OCI-LY1 (cell line): ENCODE results near the gene KNG1.
"Not testable (repeated sequence)": the region's sequence is repeated elsewhere in the genome, so short reads cannot be mapped to it uniquely, and the experiment has no call there.

Source experiments
- EZH2 ChIP-seq: fragments of 200-600 bp; sonication (generic), shearing (Covaris generic); IDR thresholded peaks from 2 replicates; pipeline ENCODE4 v1.8.0; 2017; ENCODE audit warnings: borderline replicate concordance, mixed run types, mild to moderate bottlenecking, antibody characterized with exemption, low read length, moderate library complexity, mixed read lengths
- TF ChIP-seq, protein P1 (sequence below): fragments of 200-600 bp; sonication (generic), shearing (Covaris generic); IDR thresholded peaks from 2 replicates; pipeline ENCODE4 v1.5.1; 2017; ENCODE audit warnings: mild to moderate bottlenecking, antibody characterized with exemption, low read length, moderate library complexity, mixed read lengths

DNA sequence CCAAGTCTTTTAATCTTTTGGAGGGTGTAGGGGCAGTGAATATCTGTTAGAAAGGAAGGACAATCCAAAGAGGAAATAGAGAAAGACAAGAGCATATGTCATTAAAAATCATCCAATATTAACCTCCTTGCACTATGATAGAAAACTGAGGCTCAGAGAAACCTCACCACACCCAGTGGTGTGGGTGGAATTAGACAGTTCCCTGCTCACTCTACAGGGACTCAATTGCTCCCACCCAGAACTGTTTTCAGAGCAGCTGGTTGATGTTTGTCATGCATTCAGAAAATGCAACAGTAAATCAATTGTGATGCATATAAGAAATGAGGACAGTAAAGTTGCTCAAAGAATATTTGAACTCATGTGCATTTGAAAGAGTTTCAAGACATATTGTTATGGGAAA, 14.7 kb upstream of the KNG1 start:
- TF ChIP-seq, protein P1, sequence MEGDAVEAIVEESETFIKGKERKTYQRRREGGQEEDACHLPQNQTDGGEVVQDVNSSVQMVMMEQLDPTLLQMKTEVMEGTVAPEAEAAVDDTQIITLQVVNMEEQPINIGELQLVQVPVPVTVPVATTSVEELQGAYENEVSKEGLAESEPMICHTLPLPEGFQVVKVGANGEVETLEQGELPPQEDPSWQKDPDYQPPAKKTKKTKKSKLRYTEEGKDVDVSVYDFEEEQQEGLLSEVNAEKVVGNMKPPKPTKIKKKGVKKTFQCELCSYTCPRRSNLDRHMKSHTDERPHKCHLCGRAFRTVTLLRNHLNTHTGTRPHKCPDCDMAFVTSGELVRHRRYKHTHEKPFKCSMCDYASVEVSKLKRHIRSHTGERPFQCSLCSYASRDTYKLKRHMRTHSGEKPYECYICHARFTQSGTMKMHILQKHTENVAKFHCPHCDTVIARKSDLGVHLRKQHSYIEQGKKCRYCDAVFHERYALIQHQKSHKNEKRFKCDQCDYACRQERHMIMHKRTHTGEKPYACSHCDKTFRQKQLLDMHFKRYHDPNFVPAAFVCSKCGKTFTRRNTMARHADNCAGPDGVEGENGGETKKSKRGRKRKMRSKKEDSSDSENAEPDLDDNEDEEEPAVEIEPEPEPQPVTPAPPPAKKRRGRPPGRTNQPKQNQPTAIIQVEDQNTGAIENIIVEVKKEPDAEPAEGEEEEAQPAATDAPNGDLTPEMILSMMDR, result not testable (repeated sequence)
- TF ChIP-seq EZH2, result not testable (repeated sequence)
